Thyroid gland (tissue), 4 donors: Measurements from ENCODE around the gene SLC8A1.

ENCODE experiments used
- CTCF ChIP-seq, 6 experiments: fragments of 200-600 bp in 3 of 6; fragments of 450-650 bp in 3 of 6; sonication (generic) in 3 of 6; IDR thresholded peaks; one replicate each; pipeline ENCODE4 v1.5.1; 2016 to 2019; ENCODE audit warnings: antibody characterized with exemption in 6 of 6, mild to moderate bottlenecking in 2 of 6, inconsistent platforms in 1 of 6, moderate library complexity in 1 of 6
- POLR2A ChIP-seq, 2 donors: fragments of 450-650 bp; IDR thresholded peaks; one replicate each; pipeline ENCODE4 v1.6.1; 2017; ENCODE audit warnings: antibody characterized with exemption in 2 of 2, mild to moderate bottlenecking in 2 of 2, moderate library complexity in 1 of 2

GRCh38 chr2:40085786-40086185 lies 366.1 kb downstream of the SLC8A1 start:
- TF ChIP-seq CTCF (IDR thresholded peaks at IDR 0.05) (no peak), POLR2A (IDR thresholded peaks at IDR 0.05) (no peak)
